ENCODE results near the gene PALS1.
A peak's percentile ranks its signal among the peaks of the same experiment; 100 is the strongest.
"Not testable (repeated sequence)": the region's sequence is repeated elsewhere in the genome, so short reads cannot be mapped to it uniquely, and the experiment has no call there.

Gene PALS1

DNA sequence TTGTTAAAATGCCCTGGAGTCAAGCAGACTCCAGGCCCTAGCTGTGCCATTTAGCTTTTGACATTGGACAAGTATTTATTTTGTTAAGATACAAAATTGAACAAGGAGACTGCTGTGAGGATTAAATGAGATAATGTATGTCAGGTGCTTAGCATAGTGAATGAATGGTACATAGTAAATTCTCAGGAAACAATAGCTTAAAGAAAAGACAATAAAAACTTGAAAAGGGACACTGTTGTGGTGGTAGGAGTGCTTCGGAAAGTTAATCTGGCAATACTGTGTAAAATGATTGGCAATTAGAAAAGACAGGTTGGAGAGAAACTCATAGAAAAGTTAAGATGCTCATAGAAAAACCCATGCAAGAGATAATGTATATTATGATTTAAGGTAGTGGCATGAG is 19.7 kb downstream of the PALS1 start:
- DNase-seq: no peak

DNA sequence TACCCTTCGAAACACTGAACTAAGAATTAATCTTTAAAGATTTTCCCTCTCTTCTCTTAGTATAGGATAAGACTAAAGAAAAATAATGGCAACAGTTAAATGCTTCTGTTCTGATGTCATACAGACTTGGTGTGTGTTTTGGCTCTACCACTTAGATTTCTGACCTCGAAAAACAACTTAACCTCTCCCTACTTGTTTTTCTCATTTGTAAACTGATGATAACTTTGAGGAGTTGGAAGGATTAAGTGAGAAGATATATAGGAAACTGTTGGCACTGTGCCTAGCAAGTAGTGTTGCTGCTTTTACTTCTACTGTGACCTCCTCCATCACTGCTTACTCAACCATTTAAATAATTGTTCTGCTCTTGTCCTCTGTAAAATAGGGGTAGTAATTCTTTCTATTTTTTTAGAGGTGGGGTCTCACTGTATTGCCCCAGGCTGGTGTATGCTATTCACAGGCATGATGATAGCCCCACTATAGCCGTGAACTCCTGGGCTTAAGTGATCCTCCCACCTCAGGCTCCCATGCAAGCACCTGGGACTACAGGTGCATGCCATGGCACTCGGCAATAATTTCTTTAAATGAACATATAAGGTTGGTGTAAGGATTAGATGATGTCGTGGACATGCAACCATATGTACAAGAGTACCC is 22.4 kb downstream of the PALS1 start:
- DNase-seq: peak; percentile 52

DNA sequence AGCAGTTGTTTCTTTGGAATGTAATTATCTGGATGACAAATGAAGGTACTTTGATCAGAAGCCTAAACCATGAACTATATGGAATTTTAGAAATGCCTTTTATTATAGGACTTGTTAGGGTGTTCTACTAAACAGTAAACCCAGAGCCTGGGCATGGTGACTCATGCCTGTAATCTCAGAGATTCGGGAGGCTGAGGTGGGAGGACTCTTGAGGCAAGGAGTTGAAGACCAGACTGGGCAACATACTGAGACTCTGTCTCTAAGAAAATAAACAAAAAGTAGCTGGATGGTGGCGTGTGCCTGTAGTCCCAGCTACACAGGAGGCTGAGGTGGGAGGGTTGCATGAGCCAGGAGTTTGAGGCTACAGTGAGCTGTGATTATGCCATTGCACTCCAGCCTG is 23.9 kb downstream of the PALS1 start:
- DNase-seq: peak; percentile 33

DNA sequence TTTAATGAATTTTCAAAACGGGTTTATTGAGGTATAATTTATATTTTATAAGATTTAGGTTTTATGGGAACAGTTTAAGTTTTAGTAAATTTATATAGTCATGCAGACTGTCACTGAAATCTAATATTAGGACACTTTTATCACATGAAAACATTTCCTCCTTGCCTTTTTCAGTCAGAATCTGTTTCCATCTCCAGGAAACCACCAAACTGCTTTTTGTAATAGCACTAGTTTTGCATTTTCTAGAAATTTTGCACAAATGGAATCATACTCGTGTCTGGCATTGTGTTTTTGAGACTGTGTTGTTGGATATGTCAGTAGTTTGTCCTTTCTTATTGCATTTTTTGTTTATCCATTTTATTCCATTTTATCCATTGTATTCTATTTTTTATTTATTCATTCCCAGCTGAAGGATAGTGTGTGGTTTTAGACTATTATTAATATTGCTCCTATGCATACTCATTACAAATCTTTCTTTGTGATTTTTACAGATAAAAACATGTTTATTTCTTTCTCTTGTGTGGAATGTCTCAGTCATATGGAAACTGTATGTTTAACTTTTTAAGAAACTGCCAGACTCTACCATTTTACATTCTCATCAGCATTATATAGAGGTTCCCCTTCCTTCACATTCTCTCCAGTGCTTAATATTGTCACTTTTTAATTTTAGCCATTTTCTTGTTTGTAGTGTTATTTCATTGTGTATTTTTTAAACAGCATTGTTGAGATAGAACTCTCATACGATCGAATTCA is 26.5 kb downstream of the PALS1 start:
- no peak for DNase-seq

DNA sequence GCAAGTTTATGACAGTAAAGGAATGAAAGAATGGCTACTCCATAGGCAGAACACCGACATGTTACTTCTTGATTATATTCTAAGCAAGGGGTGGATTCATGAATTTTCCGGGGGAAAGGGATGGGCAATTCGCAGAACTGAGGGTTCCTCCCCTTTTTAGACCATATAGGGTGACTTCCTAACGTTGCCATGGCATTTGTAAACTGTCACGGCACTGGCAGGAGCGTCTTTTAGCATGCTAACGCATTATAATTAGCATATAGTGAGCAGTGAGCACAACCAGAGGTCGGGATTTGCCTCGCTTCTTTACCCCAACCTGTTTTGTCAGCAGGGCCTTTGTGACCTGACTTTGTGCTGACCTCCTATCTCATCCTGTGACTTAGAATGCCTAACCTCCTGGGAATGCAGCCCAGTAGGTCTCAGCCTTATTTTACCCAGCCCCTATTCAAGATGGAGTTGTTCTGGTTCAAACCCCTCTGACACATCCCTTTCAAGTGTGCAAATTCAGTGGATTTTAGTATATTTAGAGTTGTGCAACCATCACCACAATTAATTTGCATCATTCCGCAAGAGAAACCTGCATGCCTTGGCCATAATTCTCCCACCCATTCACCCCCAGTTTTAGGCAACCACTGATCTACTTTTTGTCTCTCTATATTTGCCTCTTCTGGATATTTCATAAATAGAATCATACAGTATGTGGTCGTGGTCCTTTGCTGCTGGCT is 27.4 kb downstream of the PALS1 start:
- peak; percentile 34 for DNase-seq

DNA sequence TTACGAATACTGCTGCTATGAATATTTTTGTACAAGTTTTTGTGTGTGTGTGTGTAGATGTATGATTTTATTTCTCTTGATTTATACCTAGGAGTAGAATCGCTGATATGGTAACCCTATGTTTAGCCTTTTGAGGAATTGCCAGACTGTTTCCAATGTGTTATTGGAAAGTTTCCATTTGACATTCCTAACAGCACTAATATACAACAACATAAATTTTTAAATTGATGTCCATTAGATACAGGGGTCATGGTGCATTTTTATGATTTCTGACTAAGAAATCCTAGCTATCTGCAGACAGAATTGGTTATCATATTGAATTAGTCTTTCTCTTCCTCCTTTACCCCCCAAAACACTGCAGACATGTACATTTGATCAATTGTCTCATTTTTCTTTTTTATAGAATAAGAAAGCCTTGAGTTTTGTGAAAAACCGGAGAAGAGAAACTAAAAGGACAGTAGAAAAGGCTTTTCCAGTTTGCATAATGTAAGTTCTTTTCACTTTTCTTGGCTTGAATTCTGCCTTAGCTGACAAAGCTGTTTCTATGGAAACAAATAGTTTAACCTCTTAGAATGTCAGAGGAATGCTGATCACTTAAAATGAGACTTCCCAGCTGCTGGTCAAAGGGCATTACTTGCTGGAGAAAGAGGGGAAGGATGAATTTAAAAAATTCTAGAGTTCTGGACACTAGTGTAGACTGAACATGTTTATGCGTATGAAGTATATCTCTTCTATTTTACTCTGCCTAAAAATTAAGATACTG is 28.2 kb downstream of the PALS1 start:
- peak; percentile 89 for DNase-seq

DNA sequence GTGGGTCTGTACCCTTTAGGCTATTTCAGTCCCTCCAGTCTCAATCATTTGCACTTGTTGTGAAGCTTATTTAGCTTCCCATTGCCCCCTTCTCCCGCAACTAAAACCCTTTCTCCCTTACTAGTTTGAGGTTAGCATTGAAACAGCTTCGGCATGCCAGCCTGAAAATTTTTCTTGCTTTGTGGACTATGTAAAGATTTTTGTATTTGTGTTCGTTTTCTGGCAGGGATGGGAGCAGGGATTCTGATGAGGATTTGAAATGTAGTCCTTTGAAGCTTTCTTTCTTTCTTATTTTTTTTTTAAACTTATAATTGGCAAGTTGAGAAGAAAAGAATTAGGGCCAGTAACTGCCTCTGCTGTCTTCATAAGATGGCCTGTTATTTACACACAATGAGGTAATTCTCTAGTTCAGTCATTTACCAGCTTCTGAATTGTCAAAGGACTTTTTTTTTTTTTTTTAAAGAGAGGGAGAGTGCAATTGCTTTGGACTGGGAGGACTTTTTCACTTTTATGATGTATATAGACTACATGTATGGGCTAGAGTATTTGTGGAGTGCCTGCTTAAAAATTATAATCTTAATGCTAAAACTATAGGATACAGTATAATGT is 29.0 kb downstream of the PALS1 start:
- no peak for DNase-seq

DNA sequence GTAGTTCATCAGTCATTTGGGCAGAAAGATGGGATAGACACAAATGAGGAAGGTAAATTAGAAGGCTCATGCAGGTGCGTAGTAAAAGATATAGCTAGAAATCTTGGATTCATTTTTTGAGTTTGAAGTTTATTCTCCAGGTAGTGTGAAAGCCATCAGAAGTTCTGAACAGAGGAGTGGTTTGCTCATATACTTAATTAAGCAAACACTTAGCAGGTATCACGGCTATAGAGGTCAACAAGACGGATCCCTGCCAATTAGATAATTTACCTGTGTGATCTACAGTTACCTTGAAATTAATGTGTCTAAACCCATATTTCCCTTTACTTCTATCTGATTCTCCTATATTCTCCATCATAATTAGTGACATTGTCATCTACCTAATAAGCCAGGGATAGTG is 29.7 kb downstream of the PALS1 start:
- no peak for DNase-seq

DNA sequence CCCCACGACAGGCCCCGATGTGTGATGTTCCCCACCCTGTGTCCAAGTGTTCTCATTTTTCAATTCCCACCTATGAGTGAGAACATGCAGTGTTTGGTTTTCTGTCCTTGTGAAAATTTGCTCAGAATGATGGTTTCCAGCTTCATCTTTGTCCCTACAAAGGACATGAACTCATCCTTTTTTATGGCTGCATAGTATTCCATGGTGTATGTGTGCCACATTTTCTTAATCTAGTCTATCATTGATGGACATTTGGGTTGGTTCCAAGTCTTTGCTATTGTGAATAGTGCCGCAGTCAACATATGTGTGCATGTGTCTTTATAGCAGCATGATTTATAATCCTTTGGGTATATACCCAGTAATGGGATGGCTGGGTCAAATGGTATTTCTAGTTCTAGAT is 32.0 kb downstream of the PALS1 start:
- DNase-seq: not testable (repeated sequence)

DNA sequence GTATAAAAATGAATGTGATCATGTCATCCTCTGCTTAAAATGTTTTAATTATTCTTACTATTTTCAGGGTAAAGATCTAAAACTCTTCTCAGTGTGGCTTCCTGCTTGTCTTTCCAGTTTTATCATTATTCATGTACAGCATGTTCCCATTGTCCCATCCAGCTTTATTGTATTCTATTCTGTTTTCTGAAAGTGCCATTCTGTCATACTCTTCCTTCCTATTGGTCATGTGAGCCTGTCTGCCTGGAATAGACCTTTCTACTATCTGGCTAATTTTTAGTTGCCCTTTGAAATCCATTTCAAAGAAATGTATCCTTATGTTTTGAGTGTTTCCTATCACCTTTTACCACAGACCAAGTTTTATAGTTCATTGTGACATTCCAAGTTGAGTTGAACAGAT is 34.9 kb downstream of the PALS1 start:
- no peak for DNase-seq

DNA sequence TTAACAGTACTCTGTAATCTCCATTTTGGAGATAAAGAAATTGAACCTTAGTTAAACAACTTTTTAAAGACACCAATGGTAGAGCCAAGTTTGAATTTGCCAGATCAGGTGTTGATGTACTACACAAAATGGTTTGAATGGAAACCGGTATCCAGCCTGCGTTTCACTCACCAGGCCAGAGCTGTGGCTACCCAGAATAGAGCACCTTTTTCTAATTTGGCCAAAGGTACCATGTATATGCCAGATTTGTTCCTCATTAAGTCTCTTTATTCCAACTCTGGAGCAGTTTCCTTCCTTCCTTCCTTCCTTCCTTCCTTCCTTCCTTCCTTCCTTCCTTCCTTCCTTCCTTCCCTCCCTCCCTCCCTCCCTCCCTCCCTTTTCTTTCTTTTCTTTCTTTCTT is 39.3 kb downstream of the PALS1 start:
- no peak for DNase-seq

DNA sequence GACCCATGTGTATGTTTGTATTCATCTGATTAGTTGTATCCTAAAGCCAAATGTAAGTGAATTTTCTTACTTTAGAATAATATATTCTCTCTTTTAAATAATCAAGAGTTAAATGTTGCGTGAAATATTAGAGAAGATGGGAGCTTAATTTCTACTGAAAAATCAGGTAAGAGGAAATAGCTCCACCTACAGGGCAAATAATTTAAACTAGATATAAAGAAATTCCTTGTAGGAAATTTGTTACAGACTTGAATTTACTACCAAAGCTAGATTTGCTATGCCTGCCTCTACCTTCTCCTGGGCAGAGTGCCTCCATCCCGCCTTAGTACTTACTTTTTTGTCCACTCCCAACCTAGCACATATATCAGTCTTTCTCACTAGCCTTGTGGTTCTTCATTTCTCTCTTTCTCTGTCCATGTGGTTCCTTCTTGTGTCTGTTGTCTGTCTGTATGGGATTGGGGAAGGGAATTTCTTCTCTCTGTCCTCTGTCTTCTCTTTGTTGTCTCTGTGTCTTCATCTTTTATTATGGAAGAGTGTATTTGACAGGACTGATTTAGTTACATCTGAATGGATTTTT is 44.7 kb downstream of the PALS1 start:
- peak; percentile 61 for DNase-seq
